ACC112 (cell line): ENCODE data around the gene CHRM2.
"Not testable (repeated sequence)": the region's sequence is repeated elsewhere in the genome, so short reads cannot be mapped to it uniquely, and the experiment has no call there.

Source experiments
- H2AFZ ChIP-seq: fragments of 200-600 bp; sonication (generic); one replicate; pipeline ENCODE4 v1.6.0; 2017; ENCODE audit warnings: antibody characterized with exemption, low read length; ENCODE audit not compliant: unreplicated experiment
- H3K27ac ChIP-seq: fragments of 200-600 bp; sonication (generic); 2 replicates; pipeline ENCODE4 v1.5.1; 2014; ENCODE audit warnings: low read depth, mild to moderate bottlenecking, antibody characterized with exemption, low read length, moderate library complexity
- H3K27me3 ChIP-seq: fragments of 200-600 bp; sonication (generic); 2 replicates; pipeline ENCODE4 v1.6.1; 2014; ENCODE audit warnings: mild to moderate bottlenecking, antibody characterized with exemption, low read length, moderate library complexity, mixed read lengths; ENCODE audit not compliant: insufficient read depth
- H3K36me3 ChIP-seq: fragments of 200-600 bp; sonication (generic); 2 replicates; pipeline ENCODE4 v1.6.1; 2016; ENCODE audit warnings: mild to moderate bottlenecking, antibody characterized with exemption, low read length, moderate library complexity, mixed read lengths; ENCODE audit not compliant: insufficient read depth
- H3K4me1 ChIP-seq: fragments of 200-600 bp; sonication (generic); one replicate; pipeline ENCODE4 v1.6.1; 2016; ENCODE audit warnings: low read length, mixed read lengths; ENCODE audit not compliant: insufficient read depth, unreplicated experiment, control insufficient read depth
- H3K4me3 ChIP-seq: fragments of 200-600 bp; sonication (generic); 2 replicates; pipeline ENCODE4 v1.5.1; 2014; ENCODE audit warnings: mild to moderate bottlenecking, low read depth, low read length
- H3K79me2 ChIP-seq: fragments of 200-600 bp; sonication (generic); one replicate; pipeline ENCODE4 v1.6.0; 2016; ENCODE audit warnings: low read length; ENCODE audit not compliant: control insufficient read depth, unreplicated experiment, insufficient read depth

Gene CHRM2

DNA sequence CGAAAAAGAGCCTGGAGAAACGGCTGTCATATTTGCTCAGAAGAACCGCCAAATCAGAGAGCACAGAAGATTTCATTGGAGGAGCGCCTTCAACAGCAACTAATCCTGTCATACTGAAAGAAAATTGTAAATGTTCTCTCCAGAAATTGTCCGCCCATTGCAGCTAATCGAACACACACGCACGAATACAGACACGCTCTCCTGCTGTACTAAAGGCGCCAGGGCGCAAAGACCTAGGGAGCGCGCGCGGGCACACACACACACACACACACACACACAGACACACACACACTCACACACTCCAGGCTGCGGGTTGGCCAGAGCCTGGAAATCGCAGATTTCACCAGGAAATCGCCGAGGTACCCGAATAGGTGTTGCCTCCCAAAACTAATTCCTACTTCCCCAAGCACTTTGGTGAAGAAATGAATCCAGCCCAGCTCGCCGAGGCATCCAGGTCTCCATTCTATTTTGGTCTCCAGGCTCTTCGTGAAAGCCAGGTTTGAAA, at the start of gene CHRM2:
Gene CHRM2 (plus strand): TSS at position 157 of the 505 bp plus-strand sequence. CDS start 146,214 bp downstream, outside the sequence.
- Histone ChIP-seq H3K4me1 (peaks cover 9% of the 10 kb centered on the region), H3K79me2 (no peaks in the 10 kb centered on the region), H3K27me3 (peaks cover 92% of the 10 kb centered on the region), H2AFZ (peak within 1 kb of the TSS; percentile 65), H3K4me3 (peak within 1 kb of the TSS; percentile 75), H3K36me3 (no peaks in the 10 kb centered on the region), H3K27ac (no peak within 1 kb of the TSS)

DNA sequence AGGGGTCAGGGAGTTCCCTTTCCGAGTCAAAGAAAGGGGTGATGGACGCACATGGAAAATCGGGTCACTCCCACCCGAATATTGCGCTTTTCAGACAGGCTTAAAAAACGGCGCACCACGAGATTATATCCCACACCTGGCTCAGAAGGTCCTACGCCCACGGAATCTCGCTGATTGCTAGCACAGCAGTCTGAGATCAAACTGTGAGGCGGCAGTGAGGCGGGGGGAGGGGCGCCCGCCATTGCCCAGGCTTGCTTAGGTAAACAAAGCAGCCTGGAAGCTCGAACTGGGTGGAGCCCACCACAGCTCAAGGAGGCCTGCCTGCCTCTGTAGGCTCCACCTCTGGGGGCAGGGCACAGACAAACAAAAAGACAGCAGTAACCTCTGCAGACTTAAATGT, 37.1 kb upstream of the CHRM2 start:
- H3K27me3 ChIP-seq, H2AFZ ChIP-seq, H3K79me2 ChIP-seq, H3K27ac ChIP-seq, H3K4me3 ChIP-seq, H3K4me1 ChIP-seq, H3K36me3 ChIP-seq: not testable (repeated sequence)

DNA sequence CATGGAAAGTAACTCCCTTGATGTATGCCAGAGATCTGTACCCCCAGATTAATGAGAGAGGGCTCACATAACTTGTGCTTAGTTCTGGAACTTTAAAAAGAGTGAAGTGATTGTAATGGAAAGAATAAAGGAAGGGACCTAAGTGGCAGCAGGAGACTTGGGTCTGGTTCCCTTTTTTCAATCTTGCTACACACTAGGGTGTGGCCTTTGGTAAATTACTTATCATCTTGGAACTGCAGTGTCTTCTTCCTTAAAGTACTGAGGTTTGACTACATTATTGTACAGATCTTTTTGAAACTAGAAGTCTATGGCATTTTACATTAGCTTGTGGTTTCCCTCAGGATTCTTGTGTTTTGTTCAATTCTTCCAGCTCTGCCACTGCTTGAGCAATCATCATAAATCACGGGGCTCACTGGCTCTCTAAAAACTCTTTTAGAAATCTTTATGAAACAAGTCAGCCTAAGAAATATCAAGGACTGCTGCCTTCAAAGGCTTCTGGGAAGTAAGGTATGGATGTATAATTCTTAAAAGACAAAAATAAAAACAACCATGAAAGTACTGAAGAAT, 22.5 kb upstream of the CHRM2 start:
- Histone ChIP-seq H2AFZ (no peak overlapping the region), H3K27me3 (peaks cover 13% of the 10 kb centered on the region), H3K4me1 (no peaks in the 10 kb centered on the region)

DNA sequence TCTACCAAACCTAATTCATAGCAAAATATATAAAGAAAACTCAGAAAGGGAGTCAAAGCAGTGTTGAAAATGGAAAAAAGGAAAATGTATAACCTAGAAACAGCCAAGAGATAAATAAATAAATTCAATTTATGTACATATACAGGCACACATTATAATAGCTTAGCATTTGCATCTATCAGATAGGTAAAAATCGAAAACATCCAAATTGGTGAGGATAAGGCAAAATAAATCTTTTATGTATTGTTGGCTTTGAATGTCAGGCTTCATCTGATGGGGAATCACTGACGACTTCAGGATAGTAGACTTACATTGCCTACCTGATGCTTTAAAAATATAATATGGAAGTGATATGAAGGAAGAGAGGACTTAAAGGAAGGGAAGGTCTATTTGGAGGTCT, 20.6 kb upstream of the CHRM2 start:
- H3K4me1 ChIP-seq: no peaks in the 10 kb centered on the region

More for the DNA sequence above, 22.5 kb upstream of the CHRM2 start:
- no peak overlapping the region for H3K27ac ChIP-seq
- H3K79me2 ChIP-seq: no peaks in the 10 kb centered on the region
- H3K36me3 ChIP-seq: no peaks in the 10 kb centered on the region
- no peak overlapping the region for H3K4me3 ChIP-seq

DNA sequence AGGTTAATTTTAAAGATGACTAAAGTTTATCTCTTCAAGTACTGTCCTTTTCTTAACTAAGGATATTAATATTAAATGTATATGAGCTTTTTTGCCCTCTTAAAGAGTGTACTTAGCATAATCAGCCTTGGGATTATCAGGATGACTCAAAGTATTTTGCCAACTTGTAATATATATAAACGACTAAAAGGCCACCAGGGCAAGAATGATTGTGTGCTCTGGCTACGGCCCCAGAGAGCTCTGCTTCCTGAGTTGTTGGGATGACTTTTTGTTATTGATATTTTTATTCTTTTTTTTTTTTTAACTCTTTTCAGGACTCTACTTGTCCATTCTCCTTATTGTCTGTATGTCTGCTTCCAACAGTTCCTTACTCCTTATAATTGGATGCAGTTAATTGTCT, 14.8 kb upstream of the CHRM2 start:
- Histone ChIP-seq H2AFZ (no peak overlapping the region), H3K36me3 (no peaks in the 10 kb centered on the region), H3K27me3 (peaks cover 9% of the 10 kb centered on the region; the same call in 1 of the 2 replicates), H3K4me1 (no peaks in the 10 kb centered on the region), H3K4me3 (no peak overlapping the region), H3K79me2 (no peaks in the 10 kb centered on the region), H3K27ac (no peak overlapping the region)

More for the DNA sequence above, 20.6 kb upstream of the CHRM2 start:
- H3K36me3 ChIP-seq: no peaks in the 10 kb centered on the region
- peaks cover 13% of the 10 kb centered on the region for H3K27me3 ChIP-seq
- no peak overlapping the region for H3K4me3 ChIP-seq
- no peak overlapping the region for H2AFZ ChIP-seq
- H3K79me2 ChIP-seq: no peaks in the 10 kb centered on the region
- H3K27ac ChIP-seq: no peak overlapping the region

DNA sequence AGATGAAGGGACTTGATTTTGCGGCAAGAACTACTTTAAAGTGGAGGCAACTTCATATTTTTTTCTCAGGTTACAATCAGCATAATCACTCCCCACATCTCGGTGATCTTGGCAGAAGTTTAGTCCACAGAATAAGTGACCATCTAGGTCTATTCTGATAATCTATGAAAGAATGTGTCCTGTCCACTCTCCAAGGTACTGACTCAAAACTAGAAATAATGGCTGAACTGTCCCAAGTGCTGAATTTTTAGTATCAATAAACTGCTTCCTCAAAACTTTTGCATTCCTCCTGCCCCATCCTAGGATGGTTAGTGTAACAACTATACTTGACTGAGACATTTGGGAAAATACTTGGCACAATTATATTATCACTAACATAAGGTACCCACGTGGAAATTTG, 10.9 kb upstream of the CHRM2 start:
- Histone ChIP-seq H3K4me1 (no peaks in the 10 kb centered on the region), H3K79me2 (no peaks in the 10 kb centered on the region), H3K27me3 (peaks cover 31% of the 10 kb centered on the region), H3K27ac (no peak overlapping the region), H3K4me3 (no peak overlapping the region), H2AFZ (no peak overlapping the region), H3K36me3 (no peaks in the 10 kb centered on the region)

DNA sequence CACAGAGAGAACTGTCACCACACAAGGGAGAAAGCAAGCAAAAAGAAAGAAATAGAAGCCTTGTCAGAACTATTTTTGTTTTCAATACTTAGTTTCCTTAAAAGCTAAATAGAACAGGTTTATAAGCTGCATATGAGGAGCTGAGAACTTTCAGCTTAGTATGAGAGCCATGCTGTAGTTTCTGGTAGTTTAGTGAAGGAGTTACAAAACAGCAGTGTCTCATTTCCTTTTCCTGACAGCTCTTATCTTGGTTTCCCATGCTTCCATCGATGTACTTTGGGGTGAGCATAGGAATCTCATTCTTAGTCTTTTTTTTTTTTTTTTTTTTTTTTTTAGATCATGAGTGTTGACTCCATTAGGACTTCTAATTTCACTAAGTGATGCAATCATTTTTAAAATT, 8.6 kb upstream of the CHRM2 start:
- no peak overlapping the region for H3K27ac ChIP-seq
- H3K27me3 ChIP-seq: peaks cover 49% of the 10 kb centered on the region
- no peak overlapping the region for H2AFZ ChIP-seq
- no peaks in the 10 kb centered on the region for H3K79me2 ChIP-seq
- no peak overlapping the region for H3K4me3 ChIP-seq
- no peaks in the 10 kb centered on the region for H3K4me1 ChIP-seq
- no peaks in the 10 kb centered on the region for H3K36me3 ChIP-seq

DNA sequence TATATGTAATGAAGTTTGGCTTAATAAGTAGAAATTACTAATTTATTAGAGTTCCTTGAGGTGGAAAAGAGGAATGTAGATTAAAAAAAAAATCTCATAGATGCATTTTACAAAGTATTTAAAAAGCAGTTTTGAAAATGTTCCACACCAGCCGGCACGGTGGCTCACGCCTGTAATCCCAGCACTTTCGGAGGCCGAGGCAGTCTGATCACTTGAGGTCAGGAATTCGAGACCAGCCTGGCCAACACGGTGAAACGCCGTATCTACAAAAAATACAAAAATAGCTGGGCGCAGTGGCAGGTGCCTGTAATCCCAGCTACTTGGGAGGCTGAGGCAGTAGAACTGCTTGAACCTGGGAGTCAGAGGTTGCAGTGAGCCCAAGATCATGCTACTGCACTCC, 3.2 kb upstream of the CHRM2 start:
- no peaks in the 10 kb centered on the region for H3K79me2 ChIP-seq
- H3K4me1 ChIP-seq: peaks cover 7% of the 10 kb centered on the region
- H2AFZ ChIP-seq: no peak overlapping the region
- H3K36me3 ChIP-seq: no peaks in the 10 kb centered on the region
- no peak overlapping the region for H3K4me3 ChIP-seq
- peaks cover 86% of the 10 kb centered on the region for H3K27me3 ChIP-seq
- no peak overlapping the region for H3K27ac ChIP-seq

DNA sequence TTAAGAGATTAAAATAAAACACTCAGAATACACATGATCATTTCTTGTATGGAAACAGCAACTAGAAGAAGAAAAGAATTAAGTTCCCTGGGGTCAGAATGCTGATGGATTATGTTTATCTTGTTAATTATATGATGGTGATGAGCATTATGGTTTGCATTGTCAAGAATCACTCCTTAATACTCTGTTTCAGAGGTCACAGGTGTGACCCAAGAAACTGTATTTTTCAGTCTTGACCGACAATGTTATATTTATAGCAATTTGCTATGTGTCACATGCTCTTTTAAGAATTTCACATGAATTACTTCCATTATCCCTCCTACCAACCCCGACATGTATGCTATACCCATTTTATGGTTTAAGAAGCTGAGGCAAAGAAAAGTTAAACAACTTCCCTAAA, 2.7 kb upstream of the CHRM2 start:
- H3K27ac ChIP-seq: no peak overlapping the region
- peaks cover 91% of the 10 kb centered on the region for H3K27me3 ChIP-seq
- no peaks in the 10 kb centered on the region for H3K36me3 ChIP-seq
- H2AFZ ChIP-seq: no peak overlapping the region
- H3K4me3 ChIP-seq: no peak overlapping the region
- H3K4me1 ChIP-seq: peaks cover 9% of the 10 kb centered on the region
- no peaks in the 10 kb centered on the region for H3K79me2 ChIP-seq

DNA sequence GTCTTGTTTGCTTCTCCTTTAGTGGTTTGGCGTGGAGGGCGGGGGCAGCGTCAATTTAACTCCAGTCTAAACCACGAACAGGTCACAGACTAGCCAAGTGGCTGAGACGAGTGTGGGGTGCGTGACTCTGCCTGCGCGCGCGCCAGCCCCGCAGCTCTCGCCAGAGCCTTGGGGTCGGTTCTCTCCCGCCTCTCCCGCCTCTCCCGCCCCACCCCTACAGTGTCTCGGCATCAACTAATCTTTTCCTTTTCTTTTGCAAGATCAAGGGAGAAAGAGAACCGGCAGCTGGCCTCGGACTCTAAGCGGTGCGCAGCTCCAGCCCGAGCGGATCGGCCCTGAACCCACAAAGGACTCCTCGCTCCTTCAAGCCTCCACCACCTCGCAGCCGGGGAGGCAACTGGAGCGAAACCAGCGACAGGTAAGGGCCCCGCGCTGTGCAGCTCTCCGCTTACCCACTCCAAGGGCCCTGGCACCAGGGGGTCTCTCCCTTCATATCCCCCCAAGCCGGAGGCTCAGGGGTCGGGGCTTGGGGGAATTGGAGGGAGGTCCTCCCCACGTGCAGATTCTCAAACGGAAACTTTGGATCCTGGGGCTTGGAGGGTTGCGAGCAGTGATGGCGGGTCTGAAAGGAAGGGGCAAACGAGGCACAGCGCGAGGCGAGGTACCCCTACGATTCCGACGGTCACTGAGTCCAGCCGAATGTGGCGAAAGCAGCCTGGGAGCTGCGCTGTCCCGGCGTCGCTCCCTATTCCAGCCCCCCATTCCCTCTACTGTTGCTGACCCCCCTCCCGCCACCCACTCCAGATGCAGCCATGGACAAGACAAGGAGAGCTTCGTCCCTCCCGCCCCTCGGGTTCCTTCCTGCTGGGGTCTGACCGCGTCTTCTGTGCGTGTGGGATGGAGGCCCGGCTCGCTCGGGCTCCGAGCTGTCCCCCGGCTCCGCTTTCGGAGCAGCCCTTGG, 829 bp downstream of the CHRM2 start:
- Histone ChIP-seq H3K79me2 (no peaks in the 10 kb centered on the region), H2AFZ (peak overlapping the region; percentile 65), H3K4me1 (peaks cover 9% of the 10 kb centered on the region), H3K27me3 (peaks cover 92% of the 10 kb centered on the region), H3K27ac (no peak overlapping the region), H3K4me3 (peak overlapping the region; percentile 75), H3K36me3 (no peaks in the 10 kb centered on the region)
